GM13976 (cell line): ENCODE measurements around the gene AGBL4.

Experiments
- DNase-seq: peaks from one replicate; pipeline ENCODE4 v3.0.0; 2012; ENCODE audit warnings: low spot score
- CTCF ChIP-seq: IDR thresholded peaks from 2 replicates; pipeline ENCODE4 v1.5.1; 2012; ENCODE audit warnings: borderline replicate concordance, mild to moderate bottlenecking; ENCODE audit not compliant: insufficient read depth; ENCODE audit errors: extremely low read depth, missing control alignments, control extremely low read depth
- in situ Hi-C: fragments of 300-500 bp; cut with MboI; formaldehyde crosslinking; loops from one replicate; pipeline ENCODE4 v1.12.0; 2022; ENCODE audit warnings: low sequenced_read_pairs, mixed read lengths, inconsistent platforms; ENCODE audit not compliant: unreplicated experiment

AGBL4 gene

DNA sequence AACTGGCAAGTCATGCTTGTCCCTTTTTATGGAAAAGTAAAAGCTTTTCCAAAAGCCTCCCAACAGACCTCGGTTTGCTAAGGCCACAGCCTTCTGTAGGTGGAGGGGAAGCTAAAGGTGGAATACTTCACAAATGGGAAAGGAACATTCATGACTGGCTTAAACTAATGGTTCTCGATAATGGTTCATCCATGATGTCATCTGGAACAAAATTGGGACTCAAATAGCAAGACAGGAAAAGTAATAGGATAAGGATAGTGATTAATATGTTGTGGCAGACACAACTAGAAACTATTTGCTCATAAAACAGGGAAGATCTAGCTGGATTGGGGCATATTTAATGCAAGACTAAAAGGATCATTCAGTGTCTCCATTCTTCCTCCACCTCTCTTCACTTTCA, 1535.0 kb downstream of the AGBL4 start:
- no peak for DNase-seq
- TF ChIP-seq CTCF, result no peak
- in situ Hi-C loops, result no loop called here
